Uterus (tissue), 2 donors: ENCODE results near the gene FGD6.

Source experiments
- CTCF ChIP-seq, 4 experiments: fragments of 200-600 bp in 2 of 4; fragments of 450-650 bp in 2 of 4; sonication (generic) in 2 of 4; IDR thresholded peaks; one replicate each; pipeline ENCODE4 v1.5.1; 2016 to 2019; ENCODE audit warnings: antibody characterized with exemption in 4 of 4, mild to moderate bottlenecking in 2 of 4, moderate library complexity in 1 of 4
- POLR2A ChIP-seq, 2 donors: fragments of 450-650 bp; IDR thresholded peaks; one replicate each; pipeline ENCODE4 v1.6.1; 2016; ENCODE audit warnings: antibody characterized with exemption in 2 of 2, mild to moderate bottlenecking in 1 of 2, moderate library complexity in 1 of 2

- TF ChIP-seq CTCF (IDR thresholded peaks at IDR 0.05) (no peak), POLR2A (IDR thresholded peaks at IDR 0.05) (no peak)
These were observed 20.9 kb upstream of the FGD6 start for GRCh38 chr12:95238150-95238549.
